Measurements from ENCODE around the gene USP21. TPM values are rescaled to one million over a fixed set of nuclear protein-coding genes. Genes with fewer than 3 reads are reported as not detected.

USP21 gene
- total RNA-seq, 4 donors from 2014 or later: 10.0 to 27.6 (median 14.7) TPM

- no peak for ATAC-seq
- no peaks in the 10 kb centered on the region for H3K9me3 ChIP-seq
- no peak overlapping the region for H3K4me3 ChIP-seq
- TF ChIP-seq CTCF (IDR thresholded peaks at IDR 0.05) (no peak), EP300 (IDR thresholded peaks at IDR 0.05) (no peak), POLR2AphosphoS5 (IDR thresholded peaks at IDR 0.05) (no peak), POLR2A (IDR thresholded peaks at IDR 0.05) (no peak)
- peaks cover 4% of the 10 kb centered on the region for H3K27me3 ChIP-seq
- peaks cover 0 to 16% of the 10 kb centered on the region in 2 donors for H3K36me3 ChIP-seq
- WGBS, 2 donors (ENCODE audit: low coverage in 1 of 2): 66 to 76% methylated on average over 2 to 3 of the region's 3 CpGs
- H3K4me1 ChIP-seq: peaks cover 0 to 19% (median 0%) of the 10 kb centered on the region in 3 donors
- H3K27ac ChIP-seq: no peak overlapping the region
Observed at GRCh38 chr1:161187311-161187710, 28.0 kb downstream of the USP21 start.

DNA sequence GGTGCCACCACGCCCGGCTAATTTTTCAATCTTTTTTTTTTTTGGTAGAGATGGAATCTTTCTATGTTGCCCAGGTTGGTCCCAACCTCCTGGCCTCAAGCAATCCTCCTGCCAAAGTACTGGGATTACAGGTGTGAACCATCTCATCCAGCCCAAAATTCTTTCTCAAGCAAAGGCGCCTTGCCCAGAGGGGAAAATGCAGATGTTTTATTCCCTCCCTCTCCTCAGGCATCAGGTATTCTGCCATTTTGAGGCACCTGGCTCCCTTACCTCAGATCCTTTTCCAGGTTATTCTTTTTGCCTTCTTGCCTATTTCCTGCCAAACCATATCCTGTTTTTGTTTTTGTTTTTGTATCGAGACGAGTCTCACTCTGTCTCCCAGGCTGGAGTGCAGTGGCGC lies 29.1 kb downstream of the USP21 start:
- peaks cover 4% of the 10 kb centered on the region for H3K27me3 ChIP-seq
- H3K27ac ChIP-seq: no peak overlapping the region
- peaks cover 0 to 16% of the 10 kb centered on the region in 2 donors for H3K36me3 ChIP-seq

DNA sequence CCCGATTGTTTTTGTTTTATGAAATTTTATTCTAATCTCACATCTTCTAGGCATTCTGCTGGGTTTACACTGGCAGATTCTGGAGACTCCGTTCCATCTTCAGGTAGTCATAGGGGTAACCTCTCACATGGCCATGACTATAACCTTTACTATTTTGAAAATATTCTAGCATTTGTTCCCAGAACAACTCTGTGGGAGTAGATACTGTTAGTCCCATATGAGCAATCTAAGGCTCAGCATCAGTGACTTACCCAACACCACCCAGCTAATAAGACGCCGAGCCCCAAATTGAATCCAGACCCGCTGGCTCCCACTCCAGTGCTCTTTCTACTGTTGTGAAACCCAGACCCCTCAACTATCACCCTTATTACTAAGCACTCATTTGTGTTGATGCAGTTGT lies 29.7 kb downstream of the USP21 start:
- peaks cover 0 to 16% of the 10 kb centered on the region in 2 donors for H3K36me3 ChIP-seq
- no peaks in the 10 kb centered on the region for H3K9me3 ChIP-seq
- no peak for ATAC-seq
- peaks cover 0 to 36% (median 5%) of the 10 kb centered on the region in 3 donors for H3K4me1 ChIP-seq
- peaks cover 4% of the 10 kb centered on the region for H3K27me3 ChIP-seq
- WGBS, 2 donors (ENCODE audit: low coverage in 1 of 2): 78 to 88% methylated on average over 4 to 5 of the region's 5 CpGs
- no peak overlapping the region for H3K4me3 ChIP-seq
- no peak for TF ChIP-seq POLR2AphosphoS5 (IDR thresholded peaks at IDR 0.05)
- no peak for TF ChIP-seq POLR2A (IDR thresholded peaks at IDR 0.05)
- no peak for TF ChIP-seq EP300 (IDR thresholded peaks at IDR 0.05)
- TF ChIP-seq CTCF (IDR thresholded peaks at IDR 0.05): no peak
- no peak overlapping the region for H3K27ac ChIP-seq

More for the DNA sequence above, 29.1 kb downstream of the USP21 start:
- Histone ChIP-seq H3K9me3 (no peaks in the 10 kb centered on the region), H3K4me1 (peaks cover 0 to 30% (median 5%) of the 10 kb centered on the region in 3 donors), H3K4me3 (no peak overlapping the region)
- WGBS, 2 donors (ENCODE audit: low coverage in 1 of 2): 83% methylated on average over 6 of the region's 6 CpGs; no CpG with 5 or more reads in 1 of the 2 donors
- no peak for ATAC-seq
- TF ChIP-seq POLR2AphosphoS5 (IDR thresholded peaks at IDR 0.05) (no peak), POLR2A (IDR thresholded peaks at IDR 0.05) (no peak), EP300 (IDR thresholded peaks at IDR 0.05) (no peak), CTCF (IDR thresholded peaks at IDR 0.05) (no peak)

- Histone ChIP-seq H3K36me3 (peaks cover 0 to 19% of the 10 kb centered on the region in 2 donors), H3K27me3 (peaks cover 4% of the 10 kb centered on the region), H3K4me3 (no peak overlapping the region), H3K9me3 (no peaks in the 10 kb centered on the region), H3K4me1 (peaks cover 0 to 42% (median 5%) of the 10 kb centered on the region in 3 donors), H3K27ac (no peak overlapping the region)
- no peak for ATAC-seq
- WGBS, 2 donors (ENCODE audit: low coverage in 1 of 2): 77% methylated on average over 4 of the region's 22 CpGs; no CpG with 5 or more reads in 1 of the 2 donors
- TF ChIP-seq CTCF (IDR thresholded peaks at IDR 0.05) (no peak), EP300 (IDR thresholded peaks at IDR 0.05) (no peak), POLR2A (IDR thresholded peaks at IDR 0.05) (no peak), POLR2AphosphoS5 (IDR thresholded peaks at IDR 0.05) (no peak)
Observed at GRCh38 chr1:161190962-161191521, 31.7 kb downstream of the USP21 start.

GRCh38 chr1:161191971-161192370 lies 32.7 kb downstream of the USP21 start:
- Histone ChIP-seq H3K4me1 (peaks cover 0 to 51% (median 11%) of the 10 kb centered on the region in 3 donors), H3K4me3 (no peak overlapping the region), H3K27ac (no peak overlapping the region), H3K9me3 (no peaks in the 10 kb centered on the region), H3K36me3 (peaks cover 0 to 19% of the 10 kb centered on the region in 2 donors), H3K27me3 (peaks cover 4% of the 10 kb centered on the region)
- WGBS, 2 donors (ENCODE audit: low coverage in 1 of 2): 48 to 70% methylated on average over 5 to 7 of the region's 8 CpGs
- no peak for ATAC-seq
- TF ChIP-seq POLR2A (IDR thresholded peaks at IDR 0.05) (no peak), CTCF (IDR thresholded peaks at IDR 0.05) (no peak), POLR2AphosphoS5 (IDR thresholded peaks at IDR 0.05) (no peak), EP300 (IDR thresholded peaks at IDR 0.05) (no peak)
